Suprapubic skin (tissue), 4 donors: ENCODE results near the gene SPTBN5.

Experiments used
- EP300 ChIP-seq: sonication (generic); formaldehyde crosslinking; IDR thresholded peaks from one replicate; pipeline ENCODE4 v1.6.1; 2017; ENCODE audit warnings: antibody characterized with exemption
- POLR2A ChIP-seq, 2 donors: fragments of 450-650 bp; IDR thresholded peaks; one replicate each; pipeline ENCODE4 v1.6.1; 2017; ENCODE audit warnings: antibody characterized with exemption in 2 of 2, mild to moderate bottlenecking in 2 of 2, moderate library complexity in 2 of 2
- POLR2AphosphoS5 ChIP-seq, 3 donors: sonication (generic); formaldehyde crosslinking; IDR thresholded peaks; one replicate each; pipeline ENCODE4 v1.6.1; 2017; ENCODE audit warnings: antibody characterized with exemption in 3 of 3
- TF ChIP-seq, protein P1 (sequence below), 2 donors: fragments of 200-600 bp in 1 of 2; fragments of 450-650 bp in 1 of 2; sonication (generic) in 1 of 2; IDR thresholded peaks; one replicate each; pipeline ENCODE4 v1.5.1; 2016 to 2019; ENCODE audit warnings: antibody characterized with exemption in 2 of 2, mild to moderate bottlenecking in 1 of 2, moderate library complexity in 1 of 2

DNA sequence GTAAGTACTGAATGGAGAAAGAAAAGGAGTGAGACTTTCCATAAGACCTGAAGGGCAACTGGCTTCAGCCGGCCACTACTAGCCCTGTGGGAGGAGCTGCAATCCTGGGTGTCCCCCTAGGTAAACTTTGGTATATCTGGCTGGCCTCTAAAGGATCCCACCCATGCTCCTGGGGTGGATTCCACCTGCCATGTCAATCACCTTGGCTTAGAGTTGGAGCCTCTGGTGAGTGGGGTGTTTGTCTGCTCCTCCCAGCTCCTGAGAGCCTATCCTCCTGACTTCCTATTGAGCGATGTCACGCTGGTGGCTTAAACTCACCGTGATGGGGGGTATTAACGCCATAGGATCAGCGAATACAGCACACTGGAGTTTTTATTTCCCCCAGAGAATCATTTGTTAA lies 2.6 kb downstream of the SPTBN5 start:
- TF ChIP-seq POLR2A (IDR thresholded peaks at IDR 0.05) (no peak), EP300 (no peak), POLR2AphosphoS5 (IDR thresholded peaks at IDR 0.05) (no peak)
- TF ChIP-seq, protein P1, sequence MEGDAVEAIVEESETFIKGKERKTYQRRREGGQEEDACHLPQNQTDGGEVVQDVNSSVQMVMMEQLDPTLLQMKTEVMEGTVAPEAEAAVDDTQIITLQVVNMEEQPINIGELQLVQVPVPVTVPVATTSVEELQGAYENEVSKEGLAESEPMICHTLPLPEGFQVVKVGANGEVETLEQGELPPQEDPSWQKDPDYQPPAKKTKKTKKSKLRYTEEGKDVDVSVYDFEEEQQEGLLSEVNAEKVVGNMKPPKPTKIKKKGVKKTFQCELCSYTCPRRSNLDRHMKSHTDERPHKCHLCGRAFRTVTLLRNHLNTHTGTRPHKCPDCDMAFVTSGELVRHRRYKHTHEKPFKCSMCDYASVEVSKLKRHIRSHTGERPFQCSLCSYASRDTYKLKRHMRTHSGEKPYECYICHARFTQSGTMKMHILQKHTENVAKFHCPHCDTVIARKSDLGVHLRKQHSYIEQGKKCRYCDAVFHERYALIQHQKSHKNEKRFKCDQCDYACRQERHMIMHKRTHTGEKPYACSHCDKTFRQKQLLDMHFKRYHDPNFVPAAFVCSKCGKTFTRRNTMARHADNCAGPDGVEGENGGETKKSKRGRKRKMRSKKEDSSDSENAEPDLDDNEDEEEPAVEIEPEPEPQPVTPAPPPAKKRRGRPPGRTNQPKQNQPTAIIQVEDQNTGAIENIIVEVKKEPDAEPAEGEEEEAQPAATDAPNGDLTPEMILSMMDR (IDR thresholded peaks at IDR 0.05), result no peak
